ENCODE results near the gene ORC3.

GRCh38 chr6:87600576-87600975 lies 10.6 kb downstream of the ORC3 start:
- no peak for TF ChIP-seq CTCF (IDR thresholded peaks at IDR 0.05)
- TF ChIP-seq POLR2A (IDR thresholded peaks at IDR 0.05), result no peak

Data from body of pancreas (tissue), 4 donors.